Hair follicle dermal papilla cell (primary cell): ENCODE results near the gene MYO18A. TPM values are rescaled to one million over a fixed set of nuclear protein-coding genes. Genes with fewer than 3 reads are reported as not detected.

ENCODE experiments used
- total RNA-seq: library from RNA; depleted of rRNA; stranded (reverse); fragments of >200 nt; gene quantifications from 2 replicates; pipeline ENCODE4 v1.2.3, GENCODE V29; 2012

MYO18A gene
- 85.0 and 120 TPM in 2 replicates for total RNA-seq

GRCh38 chr17:29180034-29180787 lies at the start of gene MYO18A:
Gene MYO18A, minus strand, starts transcription at chr17:29180398. Its CDS starts 13,458 bp downstream, at chr17:29166940.

GRCh38 chr17:29042679-29043538 lies 137.3 kb downstream of the MYO18A start, which contains the start of gene PIPOX:
Gene PIPOX, plus strand, starts transcription at chr17:29043141. Its CDS starts 85 bp downstream, at chr17:29043226.

Other genes starting within 250 kb of the MYO18A start
- gene PHF12, start 228.9 kb downstream of the MYO18A start, total RNA-seq, result 39.2 and 41.4 TPM in 2 replicates
- not detected in 2 replicates for gene SEZ6, start 174.4 kb downstream of the MYO18A start, total RNA-seq
- gene PIPOX, start 137.3 kb downstream of the MYO18A start, total RNA-seq, result 2.6 and 3.4 TPM in 2 replicates
- 0.32 and 0.97 TPM in 2 replicates for gene CRYBA1, start 66.5 kb upstream of the MYO18A start, total RNA-seq
- 59.1 and 69.6 TPM in 2 replicates for gene NUFIP2, start 113.8 kb upstream of the MYO18A start, total RNA-seq
- gene TAOK1, start 210.0 kb upstream of the MYO18A start, total RNA-seq, result 62.4 and 74.6 TPM in 2 replicates